ENCODE results near the gene TCIRG1. TPM values are rescaled to one million over a fixed set of nuclear protein-coding genes. Genes with fewer than 3 reads are reported as not detected.

TCIRG1 gene, protein sequence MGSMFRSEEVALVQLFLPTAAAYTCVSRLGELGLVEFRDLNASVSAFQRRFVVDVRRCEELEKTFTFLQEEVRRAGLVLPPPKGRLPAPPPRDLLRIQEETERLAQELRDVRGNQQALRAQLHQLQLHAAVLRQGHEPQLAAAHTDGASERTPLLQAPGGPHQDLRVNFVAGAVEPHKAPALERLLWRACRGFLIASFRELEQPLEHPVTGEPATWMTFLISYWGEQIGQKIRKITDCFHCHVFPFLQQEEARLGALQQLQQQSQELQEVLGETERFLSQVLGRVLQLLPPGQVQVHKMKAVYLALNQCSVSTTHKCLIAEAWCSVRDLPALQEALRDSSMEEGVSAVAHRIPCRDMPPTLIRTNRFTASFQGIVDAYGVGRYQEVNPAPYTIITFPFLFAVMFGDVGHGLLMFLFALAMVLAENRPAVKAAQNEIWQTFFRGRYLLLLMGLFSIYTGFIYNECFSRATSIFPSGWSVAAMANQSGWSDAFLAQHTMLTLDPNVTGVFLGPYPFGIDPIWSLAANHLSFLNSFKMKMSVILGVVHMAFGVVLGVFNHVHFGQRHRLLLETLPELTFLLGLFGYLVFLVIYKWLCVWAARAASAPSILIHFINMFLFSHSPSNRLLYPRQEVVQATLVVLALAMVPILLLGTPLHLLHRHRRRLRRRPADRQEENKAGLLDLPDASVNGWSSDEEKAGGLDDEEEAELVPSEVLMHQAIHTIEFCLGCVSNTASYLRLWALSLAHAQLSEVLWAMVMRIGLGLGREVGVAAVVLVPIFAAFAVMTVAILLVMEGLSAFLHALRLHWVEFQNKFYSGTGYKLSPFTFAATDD
- 28.7 and 43.3 TPM in 2 replicates for total RNA-seq

DNA sequence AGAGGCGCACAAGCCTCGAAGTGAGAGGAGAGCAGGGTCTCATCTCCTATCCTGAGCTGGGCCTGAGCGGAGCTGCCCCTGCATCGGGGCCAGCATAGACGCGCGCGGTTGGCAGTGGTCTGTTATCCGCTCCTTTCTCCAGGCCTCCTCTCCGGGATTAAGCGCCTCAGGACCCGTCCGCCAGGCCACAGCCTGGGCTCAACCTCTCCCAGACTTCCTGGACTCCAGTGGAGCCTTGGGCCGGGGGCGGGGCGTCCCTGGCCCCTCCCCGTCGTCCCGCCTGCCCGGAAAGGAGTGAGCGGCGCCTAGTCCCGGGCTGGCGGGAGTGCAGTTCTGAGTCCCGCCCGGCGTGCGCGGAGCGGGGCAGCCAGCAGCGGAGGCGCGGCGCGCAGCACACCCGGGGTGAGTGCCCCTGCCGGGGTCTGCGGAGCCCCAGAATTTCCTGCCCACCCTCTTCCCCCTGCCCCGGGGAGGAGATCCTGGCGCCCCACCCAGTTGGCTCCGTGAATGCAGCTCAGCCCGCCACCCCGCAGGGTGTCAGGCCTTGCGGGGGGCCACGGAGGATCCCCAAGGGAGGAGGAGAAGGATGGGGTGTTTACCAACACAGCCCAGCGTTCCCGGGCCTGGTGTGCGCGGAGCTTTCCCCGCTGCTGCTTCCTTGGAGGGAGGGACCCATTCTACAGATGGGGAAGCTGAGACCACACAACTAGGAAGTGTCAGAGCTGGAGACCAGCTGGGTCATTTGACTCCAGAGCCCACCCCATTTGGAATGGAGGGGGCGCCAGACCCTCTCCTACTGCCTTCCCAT, at the start of gene TCIRG1:
Gene TCIRG1 (plus strand): TSS at position 308 of the 808 bp plus-strand sequence. CDS start 2,247 bp downstream, outside the sequence.

GRCh38 chr11:68003846-68004550, 34.8 kb upstream of the TCIRG1 start, which contains the start of gene UNC93B1:
TSS of gene UNC93B1 (minus strand) at chr11:68004097. CDS start at chr11:68004043, 54 bp downstream.

GRCh38 chr11:68010090-68011041, 28.5 kb upstream of the TCIRG1 start, which contains the start of gene ALDH3B1:
TSS of gene ALDH3B1 (plus strand) at chr11:68010327. CDS start at chr11:68015298, 4,971 bp downstream.

DNA sequence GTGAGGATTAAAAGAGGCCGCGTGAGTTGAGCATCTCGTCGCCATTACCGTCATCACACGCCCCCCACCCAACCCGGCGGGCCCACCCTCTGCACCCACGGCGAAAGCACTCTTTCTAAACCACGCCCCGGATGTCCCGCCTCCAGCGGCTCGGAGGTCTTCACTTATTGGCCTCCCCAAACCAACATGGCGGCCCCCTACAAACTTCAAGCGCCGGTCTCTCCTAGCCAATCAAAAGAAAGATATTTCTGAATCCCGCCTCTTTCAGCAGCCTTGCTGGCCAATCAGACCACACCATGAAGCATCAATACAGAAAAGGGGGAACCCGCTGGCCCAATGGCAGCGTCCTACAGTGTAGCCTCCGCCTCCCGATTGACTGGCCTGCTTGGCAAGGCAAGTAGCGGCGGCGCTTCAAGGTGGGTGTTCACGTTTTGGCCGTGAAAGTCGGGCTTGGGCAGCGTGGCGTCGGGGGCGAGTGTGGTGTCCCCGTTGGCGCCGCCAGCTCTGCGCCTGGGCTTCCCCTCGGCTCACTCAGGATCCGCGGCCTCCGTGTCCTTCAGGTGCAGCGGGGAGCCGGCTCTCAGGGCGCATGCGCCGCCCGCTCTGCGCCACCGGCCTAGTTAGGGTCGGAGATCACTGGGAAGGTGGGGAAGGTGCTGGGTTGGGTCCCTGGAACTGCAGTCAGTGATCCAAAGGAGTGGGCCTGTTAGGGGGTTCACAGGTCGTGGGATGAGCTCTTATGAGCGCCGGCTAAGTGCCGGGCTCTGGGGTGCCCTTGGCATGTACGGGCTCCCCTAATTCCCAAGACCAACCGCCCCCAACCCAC, 8.3 kb upstream of the TCIRG1 start, which contains the start of gene NDUFS8:
Gene NDUFS8 (plus strand): TSS at position 364 of the 826 bp plus-strand sequence. CDS start 1,471 bp downstream, outside the sequence.

Other genes with a start within 250 kb of the TCIRG1 start
- 14.3 and 16.2 TPM in 2 replicates for gene UNC93B1, start 34.9 kb upstream of the TCIRG1 start, total RNA-seq
- 5.2 and 13.6 TPM in 2 replicates for gene ALDH3B1, start 28.7 kb upstream of the TCIRG1 start, total RNA-seq
- 63.8 and 107 TPM in 2 replicates for gene NDUFS8, start 8.3 kb upstream of the TCIRG1 start, total RNA-seq
- 4.0 and 5.8 TPM in 2 replicates for gene CHKA, start 82.4 kb downstream of the TCIRG1 start, total RNA-seq
- gene KMT5B, start 174.3 kb downstream of the TCIRG1 start, total RNA-seq, result 19.5 and 20.9 TPM in 2 replicates
- gene C11orf24, start 232.9 kb downstream of the TCIRG1 start, total RNA-seq, result 11.5 and 12.7 TPM in 2 replicates

Data from bronchial smooth muscle cell (primary cell).